GM23338 (cell line): ENCODE results near the gene BARX1. TPM values are rescaled to one million over a fixed set of nuclear protein-coding genes. Genes with fewer than 3 reads are reported as not detected.

Experiments used
- ATAC-seq: fragments of 200-7000 bp; cut with Tn5 transposase; 3 replicates; pipeline ENCODE4 v1.9.1; 2020
- DNase-seq: peaks from one replicate; pipeline ENCODE4 v3.0.0-alpha.2; 2015; ENCODE audit warnings: low spot score
- H2AFZ ChIP-seq: fragments of 200-600 bp; sonication (generic); 2 replicates; pipeline ENCODE4 v1.8.0; 2016; ENCODE audit warnings: antibody characterized with exemption, mild to moderate bottlenecking, moderate library complexity
- H3F3A ChIP-seq: fragments of 200-600 bp; sonication (generic); replicated peaks from 2 replicates; pipeline ENCODE4 v1.8.0; 2017; ENCODE audit warnings: antibody characterized with exemption, mixed run types, low read depth
- H3K27ac ChIP-seq: fragments of 200-600 bp; sonication (generic); 2 replicates; pipeline ENCODE4 v1.6.1; 2016; ENCODE audit warnings: low read depth
- H3K27me3 ChIP-seq: fragments of 200-600 bp; sonication (generic); 2 replicates; pipeline ENCODE4 v1.8.0; 2016; ENCODE audit warnings: mild to moderate bottlenecking, mixed run types, moderate library complexity; ENCODE audit not compliant: insufficient read depth
- H3K36me3 ChIP-seq: fragments of 200-600 bp; sonication (generic); 2 replicates; pipeline ENCODE4 v1.8.0; 2016; ENCODE audit warnings: mild to moderate bottlenecking; ENCODE audit not compliant: insufficient read depth
- H3K4me1 ChIP-seq: fragments of 200-600 bp; sonication (generic); 2 replicates; pipeline ENCODE4 v1.8.0; 2016; ENCODE audit warnings: mild to moderate bottlenecking, moderate library complexity; ENCODE audit not compliant: insufficient read depth
- H3K4me2 ChIP-seq: fragments of 200-600 bp; sonication (generic); 2 replicates; pipeline ENCODE4 v1.7.1; 2017; ENCODE audit warnings: mixed run types
- H3K4me3 ChIP-seq: fragments of 200-600 bp; sonication (generic); 2 replicates; pipeline ENCODE4 v1.6.1; 2016; ENCODE audit warnings: mixed run types
- H3K79me2 ChIP-seq: fragments of 200-600 bp; sonication (generic); replicated peaks from 2 replicates; pipeline ENCODE4 v1.8.0; 2017; ENCODE audit warnings: mild to moderate bottlenecking; ENCODE audit not compliant: insufficient read depth
- H3K9me2 ChIP-seq: fragments of 200-600 bp; sonication (generic); 2 replicates; pipeline ENCODE4 v1.8.0; 2017; ENCODE audit not compliant: insufficient read depth
- H4K20me1 ChIP-seq: fragments of 200-600 bp; sonication (generic); replicated peaks from 2 replicates; pipeline ENCODE4 v1.8.0; 2017; ENCODE audit warnings: mild to moderate bottlenecking; ENCODE audit not compliant: insufficient read depth
- H3K27ac Mint-ChIP-seq: 2 replicates; pipeline ENCODE4 v1.8.0; 2020; ENCODE audit warnings: inconsistent platforms, mild to moderate bottlenecking, moderate library complexity, mixed read lengths
- H3K27me3 Mint-ChIP-seq: 3 replicates; pipeline ENCODE4 v1.8.0; 2022; ENCODE audit warnings: low read depth, mild to moderate bottlenecking, moderate library complexity, mixed read lengths, inconsistent platforms; ENCODE audit not compliant: insufficient read depth, poor library complexity
- H3K36me3 Mint-ChIP-seq: 3 replicates; pipeline ENCODE4 v1.8.0; 2021; ENCODE audit warnings: low read depth, mild to moderate bottlenecking, inconsistent platforms, moderate library complexity, mixed read lengths
- H3K4me1 Mint-ChIP-seq: 3 replicates; pipeline ENCODE4 v1.8.0; 2020; ENCODE audit warnings: mild to moderate bottlenecking, inconsistent platforms, mixed read lengths
- H3K4me3 Mint-ChIP-seq: 3 replicates; pipeline ENCODE4 v1.8.0; 2021; ENCODE audit warnings: moderate library complexity, mild to moderate bottlenecking, inconsistent platforms, mixed read lengths
- H3K9me3 Mint-ChIP-seq: 3 replicates; pipeline ENCODE4 v1.8.0; 2020; ENCODE audit warnings: moderate library complexity, mild to moderate bottlenecking, inconsistent platforms, mixed read lengths
- CREB1 ChIP-seq: fragments of 250-450 bp; sonication (Bioruptor Pico); IDR thresholded peaks from 2 replicates; pipeline ENCODE4 v1.5.0; 2020; ENCODE audit warnings: low read depth, mild to moderate bottlenecking, moderate library complexity
- EZH2phosphoT487 ChIP-seq: fragments of 200-600 bp; sonication (generic); IDR thresholded peaks from one replicate; pipeline ENCODE4 v1.8.1; 2018; ENCODE audit warnings: antibody characterized with exemption; ENCODE audit not compliant: unreplicated experiment
- JUNB ChIP-seq: IDR thresholded peaks from one replicate; pipeline ENCODE4 v1.6.1; 2016; ENCODE audit warnings: antibody characterized with exemption; ENCODE audit not compliant: unreplicated experiment
- REST ChIP-seq: IDR thresholded peaks from one replicate; pipeline ENCODE4 v1.6.1; 2018; ENCODE audit warnings: antibody characterized with exemption; ENCODE audit not compliant: unreplicated experiment
- STAT1 ChIP-seq: IDR thresholded peaks from one replicate; pipeline ENCODE4 v1.6.1; 2016; ENCODE audit warnings: antibody characterized with exemption; ENCODE audit not compliant: unreplicated experiment
- ZNF114 ChIP-seq: fragments of 250-450 bp; sonication (Bioruptor Pico); IDR thresholded peaks from 2 replicates; pipeline ENCODE4 v1.5.0; 2020; ENCODE audit warnings: mild to moderate bottlenecking, moderate library complexity
- ZNF331 ChIP-seq: fragments of 250-450 bp; sonication (Bioruptor Pico); IDR thresholded peaks from 2 replicates; pipeline ENCODE4 v1.5.0; 2020; ENCODE audit warnings: low read depth, mild to moderate bottlenecking, moderate library complexity
- ZNF462 ChIP-seq: fragments of 250-450 bp; sonication (Bioruptor Pico); IDR thresholded peaks from 2 replicates; pipeline ENCODE4 v1.5.0; 2020; ENCODE audit warnings: mild to moderate bottlenecking, moderate library complexity
- polyA plus RNA-seq: library from polyadenylated mRNA; unstranded; fragments of >200 nt; fragmentation: Nextera tagmentation; extraction: Ambion mirVana; gene quantifications from 2 replicates; pipeline ENCODE4 v1.2.1, GENCODE V29; 2016
- total RNA-seq: library from RNA; depleted of rRNA; stranded (reverse); fragments of >200 nt; shearing (Covaris generic); gene quantifications from 2 replicates; pipeline ENCODE4 v1.2.3, GENCODE V29; 2014

BARX1 gene
- total and polyA plus RNA-seq, 2 experiments from 2014 or later: 0.87 to 1.6 TPM

- TF ChIP-seq REST (no peak), ZNF331 (CRISPR knock-in tag) (no peak)
Observed at GRCh38 chr9:93994545-93994944, 39.4 kb upstream of the BARX1 start (continued).

DNA sequence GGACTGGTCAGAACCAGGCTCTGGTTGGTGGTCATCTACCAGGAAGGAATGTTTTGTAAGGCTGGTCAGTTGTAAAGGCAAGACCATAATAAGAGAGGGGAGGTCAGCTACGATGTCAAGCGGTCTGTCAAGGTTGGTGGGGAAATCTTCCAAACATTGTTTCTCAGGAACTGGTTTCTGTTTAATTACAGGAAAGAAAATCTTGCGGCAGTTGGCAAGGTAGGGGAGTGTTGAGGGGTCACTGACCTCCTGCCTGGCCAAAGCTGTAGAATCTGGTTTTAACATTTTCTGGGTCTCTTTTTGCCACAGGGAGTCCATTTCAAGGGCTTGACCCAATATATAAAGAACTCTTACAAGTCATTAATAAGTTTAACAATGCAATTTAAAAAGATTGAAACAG, 39.0 kb upstream of the BARX1 start:
- no peak overlapping the region for H3K4me3 ChIP-seq
- no peak overlapping the region for H3K4me2 ChIP-seq
- H3F3A ChIP-seq: no peaks in the 10 kb centered on the region
- no peaks in the 10 kb centered on the region for H3K79me2 ChIP-seq
- no peak for ATAC-seq
- TF ChIP-seq ZNF462 (CRISPR knock-in tag): no peak
- no peak for TF ChIP-seq STAT1
- no peak for TF ChIP-seq EZH2phosphoT487
- TF ChIP-seq JUNB: no peak
- TF ChIP-seq CREB1 (CRISPR knock-in tag): no peak
- no peak for TF ChIP-seq ZNF114 (CRISPR knock-in tag)
- Mint-ChIP-seq H3K4me3 (no peak overlapping the region), H3K4me1 (0 out of 3 replicates have a peak, but pooled peaks cover 6% of the 10 kb centered on the region), H3K27ac (no peak overlapping the region), H3K27me3 (no peaks in the 10 kb centered on the region), H3K36me3 (no peaks in the 10 kb centered on the region; the same call in 2 of the 3 replicates), H3K9me3 (peaks cover 4% of the 10 kb centered on the region; the same call in 2 of the 3 replicates)
- no peak overlapping the region for H3K27ac ChIP-seq
- H3K9me2 ChIP-seq: no peaks in the 10 kb centered on the region
- no peak overlapping the region for H2AFZ ChIP-seq
- no peaks in the 10 kb centered on the region for H3K4me1 ChIP-seq
- no peaks in the 10 kb centered on the region for H3K27me3 ChIP-seq
- no peaks in the 10 kb centered on the region for H4K20me1 ChIP-seq
- no peak for DNase-seq
- H3K36me3 ChIP-seq: no peaks in the 10 kb centered on the region
